Common myeloid progenitor, CD34-positive (primary cell): ENCODE measurements around the gene SLC26A1.

Source experiments
- CTCF ChIA-PET: fragments of 350-600 bp; sonication (Branson Sonifier 250); formaldehyde crosslinking; loops from one replicate; lab custom pipeline; 2021; ENCODE audit warnings: antibody characterized with exemption; lab: Charles Lee
- POLR2A ChIA-PET: fragments of 350-600 bp; sonication (Branson Sonifier 250); formaldehyde crosslinking; loops from one replicate; lab custom pipeline; 2021; ENCODE audit warnings: antibody characterized with exemption; lab: Charles Lee
- DNase-seq, 3 donors: peaks; one replicate each; pipeline versions ENCODE4 v3.0.0 to v3.0.0-alpha.2; 2013
- H3K27ac ChIP-seq, 2 experiments: 1 replicate in 1 of 2; 2 replicates in 1 of 2; pipeline ENCODE4 v1.7.0; 2013; ENCODE audit warnings: inconsistent platforms in 2 of 2, low read length in 2 of 2, mild to moderate bottlenecking in 2 of 2, low read depth in 1 of 2, moderate library complexity in 1 of 2; ENCODE audit not compliant: severe bottlenecking in 2 of 2, insufficient read depth in 1 of 2, poor library complexity in 1 of 2
- H3K27me3 ChIP-seq, 5 experiments: replicated peaks in 2 of 5; 1 replicate in 3 of 5; 2 replicates in 2 of 5; pipeline versions ENCODE4 v1.6.1 to v1.7.0; 2013; ENCODE audit warnings: low read length in 4 of 5, mild to moderate bottlenecking in 2 of 5, moderate library complexity in 2 of 5, inconsistent platforms in 1 of 5; ENCODE audit not compliant: insufficient read depth in 5 of 5, control insufficient read depth in 4 of 5
- H3K36me3 ChIP-seq, 4 experiments: 1 replicate in 2 of 4; 2 replicates in 2 of 4; pipeline versions ENCODE4 v1.6.1 to v1.7.0; 2013; ENCODE audit warnings: low read length in 3 of 4, control low read depth in 1 of 4, mild to moderate bottlenecking in 1 of 4; ENCODE audit not compliant: control insufficient read depth in 4 of 4, insufficient read depth in 4 of 4
- H3K4me1 ChIP-seq, 4 experiments: 1 replicate in 3 of 4; 2 replicates in 1 of 4; pipeline versions ENCODE4 v1.6.1 to v1.7.1; 2013; ENCODE audit warnings: low read length in 3 of 4, mild to moderate bottlenecking in 3 of 4, control low read depth in 1 of 4, inconsistent platforms in 1 of 4, moderate library complexity in 1 of 4; ENCODE audit not compliant: control insufficient read depth in 4 of 4, insufficient read depth in 4 of 4; ENCODE audit errors: control extremely low read depth in 1 of 4
- H3K4me3 ChIP-seq, 7 experiments: 1 replicate in 4 of 7; 2 replicates in 3 of 7; pipeline versions ENCODE4 v1.5.1 to v1.7.0; 2013; ENCODE audit warnings: mild to moderate bottlenecking in 7 of 7, low read length in 6 of 7, moderate library complexity in 6 of 7, inconsistent platforms in 2 of 7, low read depth in 2 of 7, control low read depth in 1 of 7; ENCODE audit not compliant: insufficient read depth in 4 of 7, control insufficient read depth in 1 of 7; ENCODE audit errors: extremely low read depth in 1 of 7
- H3K9me3 ChIP-seq, 5 experiments: 1 replicate in 4 of 5; 2 replicates in 1 of 5; pipeline versions ENCODE4 v1.6.1 to v1.7.1; 2013; ENCODE audit warnings: low read length in 4 of 5, mild to moderate bottlenecking in 2 of 5, inconsistent platforms in 1 of 5, low read depth in 1 of 5, moderate library complexity in 1 of 5; ENCODE audit not compliant: control insufficient read depth in 4 of 5, insufficient read depth in 2 of 5; ENCODE audit errors: control extremely low read depth in 1 of 5
- WGBS: methylation state at CpG from one replicate; pipeline ENCODE4 v1.1.5; 2013; ENCODE audit not compliant: insufficient coverage; 5-methylcytosine and 5-hydroxymethylcytosine counted together

The SLC26A1 gene

DNA sequence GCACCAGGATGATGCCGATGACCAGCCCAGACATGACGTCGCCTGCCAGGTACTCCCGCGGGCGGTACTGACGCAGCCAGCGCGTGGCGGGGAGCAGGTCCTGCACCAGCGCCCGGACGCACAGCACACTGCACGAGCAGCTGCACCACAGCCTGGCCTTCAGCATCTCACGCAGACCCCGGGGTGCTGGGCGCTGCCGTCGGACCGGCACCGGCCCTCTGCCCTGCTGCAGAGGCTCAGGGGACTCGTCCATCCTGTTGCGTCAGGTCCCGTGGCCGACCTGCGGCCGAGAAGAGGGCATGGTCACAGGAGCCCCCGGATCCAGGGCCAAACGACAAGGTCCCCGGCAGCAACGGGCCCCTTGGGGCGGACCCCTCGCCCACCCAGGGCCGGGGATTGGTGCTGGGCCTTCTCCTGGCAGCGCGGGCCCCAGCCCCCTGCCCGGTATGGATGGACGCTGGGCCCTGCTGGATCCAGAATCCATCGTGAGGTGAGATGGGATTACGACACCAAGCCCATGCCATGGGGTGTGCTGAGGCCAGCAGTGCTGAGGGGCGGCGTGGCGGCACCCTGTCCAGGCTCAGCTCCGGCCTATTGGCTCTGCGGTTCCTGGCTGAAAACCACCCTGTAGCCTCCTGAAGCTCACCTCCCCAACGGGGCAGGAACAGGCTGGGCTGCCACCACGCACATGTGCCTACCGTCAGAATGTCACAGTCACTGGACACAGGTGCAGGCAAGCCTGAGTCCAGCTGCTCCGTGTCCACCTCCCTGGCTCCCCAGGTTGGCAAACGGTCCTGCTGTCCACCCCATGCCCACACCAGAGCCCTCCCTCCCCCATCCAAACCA lies 1.5 kb downstream of the SLC26A1 start:
- H3K27me3 ChIP-seq: peaks cover 0 to 14% (median 7%) of the 10 kb centered on the region in 5 experiments
- H3K4me3 ChIP-seq: no peak overlapping the region
- H3K27ac ChIP-seq: peak overlapping the region in 1 of 2 experiments; percentile 66
- 97% methylated on average over 48 of the region's 50 CpGs for WGBS
- ChIA-PET CTCF (interaction anchor here (0.6 kb wide), 1 partner anchor 189 kb away, joined by 3 read pairs; no protein-coding TSS in a partner anchor), POLR2A (no interaction called here)
- H3K9me3 ChIP-seq: no peaks in the 10 kb centered on the region
- peaks cover 0 to 13% (median 8%) of the 10 kb centered on the region in 4 experiments for H3K4me1 ChIP-seq
- no peak for DNase-seq
- peaks cover 0 to 26% (median 13%) of the 10 kb centered on the region in 4 experiments for H3K36me3 ChIP-seq

DNA sequence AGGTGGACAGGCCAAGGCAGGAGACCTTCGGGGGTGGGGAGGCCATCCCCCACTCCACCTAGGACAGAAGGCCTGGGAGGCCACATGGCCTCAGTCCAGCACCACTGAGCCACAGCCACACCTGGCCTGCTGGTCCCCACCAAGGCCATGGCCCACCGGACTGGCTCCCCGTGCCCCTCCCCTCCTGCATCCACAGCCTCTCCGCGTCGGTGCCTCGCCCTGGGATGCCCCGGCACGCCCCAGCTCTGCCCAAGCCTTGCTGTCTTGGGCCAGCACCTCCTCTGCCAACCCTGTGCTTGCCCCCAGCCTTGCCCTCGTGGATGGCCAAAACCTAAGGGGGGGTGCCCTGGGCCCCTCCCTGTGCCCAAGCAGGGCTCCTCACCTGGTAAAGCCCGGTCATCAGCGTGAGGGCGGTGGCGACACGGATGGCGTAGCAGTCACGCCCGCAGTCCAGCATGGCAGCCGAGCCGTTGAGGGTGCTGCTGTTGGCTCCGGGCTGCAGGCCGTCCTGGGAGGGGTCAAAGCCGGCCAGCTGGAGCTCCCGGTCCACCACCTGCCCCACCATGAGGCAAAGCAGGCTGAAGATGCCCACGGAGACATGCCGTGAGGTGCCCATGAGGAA lies 2.3 kb downstream of the SLC26A1 start:
- no peak for DNase-seq
- Histone ChIP-seq H3K4me1 (peaks cover 6 to 20% (median 16%) of the 10 kb centered on the region in 4 experiments), H3K27me3 (peaks cover 0 to 6% (median 2%) of the 10 kb centered on the region in 5 experiments), H3K36me3 (peaks cover 0 to 26% (median 13%) of the 10 kb centered on the region in 4 experiments), H3K27ac (no peak overlapping the region), H3K9me3 (no peaks in the 10 kb centered on the region), H3K4me3 (no peak overlapping the region)
- 94% methylated on average over 22 of the region's 26 CpGs for WGBS
- ChIA-PET CTCF (no interaction called here), POLR2A (no interaction called here)

DNA sequence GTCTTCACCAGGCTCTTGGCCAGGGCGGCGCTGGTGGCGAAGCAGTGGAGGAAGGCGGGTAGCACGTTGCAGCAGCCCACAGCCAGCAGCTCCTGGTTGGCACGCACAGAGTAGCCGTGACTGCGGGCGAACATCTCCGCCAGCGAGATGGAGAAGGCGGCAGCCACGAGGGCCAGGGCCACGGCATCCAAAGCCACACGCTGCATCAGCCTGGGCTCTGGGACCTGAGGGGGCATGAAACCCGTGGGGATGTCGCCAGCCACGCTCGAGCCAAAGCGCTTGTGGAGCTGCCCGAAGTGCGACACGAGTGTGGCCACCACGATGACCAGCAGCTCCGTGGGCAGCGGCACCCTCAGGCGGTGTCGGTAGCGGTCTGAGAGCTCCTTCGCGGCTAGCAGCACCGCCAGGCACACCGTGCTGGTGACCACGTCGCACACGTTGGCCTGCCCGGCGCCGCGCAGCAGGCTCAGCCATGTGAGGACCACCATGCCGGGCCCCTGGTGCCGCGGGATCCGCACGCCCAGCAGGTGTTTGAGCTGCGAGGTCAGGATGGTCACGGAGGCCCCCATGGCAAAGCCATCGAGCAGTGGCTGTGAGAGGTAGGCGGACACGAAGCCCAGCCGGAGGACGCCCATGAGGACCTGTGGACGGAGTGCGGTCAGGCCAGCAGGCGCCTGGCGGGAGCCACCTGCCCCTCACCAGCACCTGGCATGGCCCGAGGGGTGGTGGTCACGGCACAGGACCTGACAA lies 3.3 kb downstream of the SLC26A1 start:
- H3K4me3 ChIP-seq: no peak overlapping the region
- no peak overlapping the region for H3K27ac ChIP-seq
- CTCF ChIA-PET: no interaction called here
- POLR2A ChIA-PET: no interaction called here
- DNase-seq: no peak
- peaks cover 6 to 27% (median 26%) of the 10 kb centered on the region in 4 experiments for H3K4me1 ChIP-seq
- no peaks in the 10 kb centered on the region for H3K9me3 ChIP-seq
- H3K27me3 ChIP-seq: no peaks in the 10 kb centered on the region
- WGBS: 95% methylated on average over 53 of the region's 58 CpGs
- peaks cover 0 to 26% (median 13%) of the 10 kb centered on the region in 4 experiments for H3K36me3 ChIP-seq

DNA sequence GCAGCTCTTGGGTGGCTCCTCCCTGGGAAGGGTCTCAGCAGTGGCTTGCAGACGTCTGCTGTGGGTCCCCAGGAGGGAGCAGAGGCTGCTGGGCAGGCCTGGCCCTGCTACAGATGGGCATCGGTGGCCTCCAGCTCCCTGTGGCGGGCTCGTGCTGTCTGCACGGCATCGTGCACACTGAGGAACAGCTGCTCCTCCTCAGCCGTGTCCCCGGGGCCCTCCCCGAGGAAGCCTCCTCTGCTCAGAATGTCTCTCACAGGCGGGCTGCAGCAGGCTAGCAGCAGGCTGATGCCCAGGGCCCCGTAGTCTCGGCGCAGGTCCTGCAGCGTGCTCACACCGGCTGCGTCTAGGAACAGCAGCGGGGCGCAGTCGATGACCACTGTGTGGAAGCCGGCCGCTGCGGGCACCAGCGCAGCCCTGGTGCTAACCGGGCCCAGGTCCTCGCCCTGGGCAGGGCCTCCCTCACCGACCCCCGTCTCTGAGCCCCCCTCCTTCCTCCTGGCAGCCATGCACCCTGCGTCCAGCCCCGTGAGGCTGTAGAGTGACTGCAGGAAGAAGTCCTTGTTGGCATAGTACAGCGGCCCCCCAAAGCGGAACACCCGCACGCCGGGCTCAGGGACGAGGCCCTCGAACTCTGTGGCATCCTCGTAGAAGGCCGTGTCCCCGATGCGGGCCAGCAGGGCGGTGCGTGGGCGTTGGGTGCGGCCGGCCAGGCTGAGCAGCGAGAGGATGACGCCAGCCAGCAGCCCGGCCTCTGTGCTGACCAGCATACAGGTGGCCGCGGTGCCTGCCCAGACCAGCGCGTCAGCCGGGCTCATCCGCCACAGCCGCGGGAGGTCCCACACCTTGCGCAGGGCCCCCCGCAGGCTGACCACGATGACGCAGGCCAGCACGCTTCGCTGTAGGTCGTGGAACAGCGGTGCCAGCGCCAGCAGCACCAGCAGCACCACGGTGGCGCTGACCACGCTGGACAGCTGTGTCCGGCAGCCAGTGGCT lies 4.2 kb downstream of the SLC26A1 start:
- 96% methylated on average over 65 of the region's 69 CpGs for WGBS
- Histone ChIP-seq H3K9me3 (no peaks in the 10 kb centered on the region), H3K4me3 (no peak overlapping the region), H3K36me3 (peaks cover 0 to 26% (median 13%) of the 10 kb centered on the region in 4 experiments), H3K4me1 (peaks cover 6 to 30% (median 29%) of the 10 kb centered on the region in 4 experiments), H3K27ac (no peak overlapping the region), H3K27me3 (no peaks in the 10 kb centered on the region)
- no peak for DNase-seq
- ChIA-PET CTCF (interaction anchor here (0.6 to 2.5 kb wide), 3 partner anchors 93 to 247 kb away, joined by 3 to 17 read pairs (median 3); no protein-coding TSS in a partner anchor), POLR2A (no interaction called here)

DNA sequence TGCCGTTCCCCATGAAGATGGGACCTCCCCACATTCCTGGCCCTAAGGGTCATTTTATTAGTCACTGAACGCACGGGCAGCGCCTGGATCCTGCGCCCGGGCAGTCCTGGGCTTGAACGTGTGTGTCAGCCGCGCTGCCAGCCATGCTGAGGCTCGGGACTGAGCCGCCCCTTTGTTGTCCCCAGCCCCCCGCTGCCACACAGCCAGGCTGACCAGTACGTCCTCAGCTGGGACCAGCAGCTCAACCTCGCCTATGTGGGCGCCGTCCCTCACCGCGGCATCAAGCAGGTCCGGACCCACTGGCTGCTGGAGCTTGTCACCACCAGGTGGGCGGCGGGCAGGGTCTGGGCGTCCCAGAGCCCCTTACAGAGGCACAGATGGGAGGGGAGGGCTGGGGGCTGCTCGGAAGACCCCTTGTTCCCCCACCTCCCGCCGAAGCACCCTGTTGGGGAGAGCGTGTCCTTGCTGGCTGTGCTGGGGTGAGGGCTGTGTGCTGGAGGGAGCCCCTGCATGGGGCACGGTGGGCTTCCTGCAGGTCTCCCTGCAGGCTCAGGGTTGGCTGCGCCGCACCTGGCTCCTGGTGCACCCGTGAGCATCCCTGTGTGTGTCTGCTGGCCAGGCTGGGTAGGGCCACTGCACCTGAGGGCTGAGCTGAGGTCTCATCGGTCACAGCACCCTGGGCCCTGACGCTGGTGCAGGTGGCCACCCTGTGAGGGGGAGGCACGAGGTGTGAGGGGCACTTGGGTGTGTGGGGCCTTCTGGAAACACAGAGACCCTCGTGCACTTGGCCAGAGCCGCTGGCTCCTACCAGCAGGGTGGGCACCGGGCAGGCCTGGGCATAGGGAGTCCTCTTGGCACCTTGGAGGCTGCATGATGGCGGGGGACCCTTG lies 5.3 kb downstream of the SLC26A1 start:
- Histone ChIP-seq H3K27me3 (no peaks in the 10 kb centered on the region), H3K4me3 (peak overlapping the region; percentile 65 to 90 (median 81)), H3K27ac (peak overlapping the region in 1 of 2 experiments; percentile 25), H3K9me3 (no peaks in the 10 kb centered on the region), H3K4me1 (peaks cover 6 to 30% (median 29%) of the 10 kb centered on the region in 4 experiments), H3K36me3 (peaks cover 0 to 26% (median 13%) of the 10 kb centered on the region in 4 experiments)
- POLR2A ChIA-PET: interaction anchor here (0.8 to 1.0 kb wide), 3 partner anchors 9 to 99 kb away, joined by 3 to 4 read pairs (median 3); partner anchors contain the start of genes GAK and TMEM175
- CTCF ChIA-PET: interaction anchor here (0.7 to 2.5 kb wide), 22 partner anchors 10 to 250 kb away, joined by 3 to 17 read pairs (median 4); partner anchors contain the start of genes DGKQ, GAK and TMEM175
- WGBS: 89% methylated on average over 35 of the region's 37 CpGs
- no peak for DNase-seq
